DND-41 (cell line): ENCODE data around the gene PRRT3.

Source experiments
- CTCF ChIP-seq: IDR thresholded peaks from 2 replicates; pipeline ENCODE4 v1.5.1; 2012; ENCODE audit warnings: borderline replicate concordance, low read length, moderate library complexity, mild to moderate bottlenecking; ENCODE audit not compliant: poor library complexity, severe bottlenecking; ENCODE audit errors: extremely low read depth
- EZH2 ChIP-seq: IDR thresholded peaks from 3 replicates; pipeline ENCODE4 v1.6.1; 2012; ENCODE audit warnings: borderline replicate concordance, low read depth, mild to moderate bottlenecking, moderate library complexity, low read length, inconsistent platforms; ENCODE audit not compliant: severe bottlenecking

DNA sequence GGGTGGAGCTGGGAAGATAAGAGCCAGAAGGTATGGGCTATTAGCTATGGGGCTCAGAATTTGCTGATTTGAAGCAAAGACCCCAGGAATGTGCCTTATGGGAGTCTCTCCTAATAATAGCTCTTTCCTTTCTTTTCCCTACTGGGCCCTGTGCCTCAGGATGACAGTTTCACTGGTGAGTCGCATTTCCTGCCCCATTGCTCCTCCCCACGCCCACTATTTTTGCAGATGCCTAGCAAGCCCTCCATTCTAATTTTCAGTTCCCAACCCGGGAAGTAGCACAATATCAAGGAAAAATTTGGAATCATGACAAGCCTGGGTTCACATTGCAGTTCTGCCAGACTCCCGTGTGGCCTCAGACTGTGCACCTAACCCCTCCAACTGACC is 49.0 kb downstream of the PRRT3 start:
- TF ChIP-seq CTCF (no peak), EZH2 (no peak)
